Astrocyte (in vitro differentiated cells and primary cell): ENCODE measurements around the gene LIMK1. TPM values are rescaled to one million over a fixed set of nuclear protein-coding genes. Genes with fewer than 3 reads are reported as not detected.
"Not testable (repeated sequence)": the region's sequence is repeated elsewhere in the genome, so short reads cannot be mapped to it uniquely, and the experiment has no call there.

ENCODE experiments used
- DNase-seq: peaks from one replicate; pipeline ENCODE4 v3.0.0-alpha.2; 2010; ENCODE audit warnings: low read depth
- FAIRE-seq: peaks from 2 replicates; lab custom pipeline; 2011; peaks lifted over from hg19 to GRCh38; lab: Jason Lieb, UNC
- H2AFZ ChIP-seq: 2 replicates; pipeline ENCODE4 v1.6.0; 2012; ENCODE audit warnings: low read depth, low read length, inconsistent platforms
- H3K27ac ChIP-seq: 2 replicates; pipeline ENCODE4 v1.5.1; 2011; ENCODE audit warnings: low read depth, low read length, inconsistent platforms
- H3K27me3 ChIP-seq: 2 replicates; pipeline ENCODE4 v1.6.0; 2011; ENCODE audit warnings: low read length, inconsistent platforms; ENCODE audit not compliant: insufficient read depth
- H3K36me3 ChIP-seq: 2 replicates; pipeline ENCODE4 v1.5.1; 2011; ENCODE audit warnings: low read length, inconsistent platforms; ENCODE audit not compliant: insufficient read depth
- H3K4me1 ChIP-seq: 2 replicates; pipeline ENCODE4 v1.5.1; 2011; ENCODE audit warnings: low read length, inconsistent platforms; ENCODE audit not compliant: insufficient read depth
- H3K4me2 ChIP-seq: 2 replicates; pipeline ENCODE4 v1.6.0; 2012; ENCODE audit warnings: low read length, inconsistent platforms
- H3K4me3 ChIP-seq: 2 replicates; pipeline ENCODE4 v1.5.1; 2011; ENCODE audit warnings: low read depth, mild to moderate bottlenecking, low read length, inconsistent platforms; ENCODE audit not compliant: insufficient read depth
- H3K79me2 ChIP-seq: 2 replicates; pipeline ENCODE4 v1.6.0; 2012; ENCODE audit warnings: mild to moderate bottlenecking, low read length, inconsistent platforms; ENCODE audit not compliant: insufficient read depth
- H3K9ac ChIP-seq: 2 replicates; pipeline ENCODE4 v1.6.0; 2012; ENCODE audit warnings: mild to moderate bottlenecking, low read length, inconsistent platforms
- H3K9me3 ChIP-seq: 2 replicates; pipeline ENCODE4 v1.5.1; 2012; ENCODE audit warnings: low read depth, mild to moderate bottlenecking, low read length, inconsistent platforms; ENCODE audit not compliant: insufficient read depth
- H4K20me1 ChIP-seq: 2 replicates; pipeline ENCODE4 v1.6.0; 2012; ENCODE audit warnings: low read length, inconsistent platforms; ENCODE audit not compliant: insufficient read depth
- H3K27ac Mint-ChIP-seq: one replicate; pipeline ENCODE4 v1.8.0; 2021; ENCODE audit warnings: mild to moderate bottlenecking, mixed read lengths; ENCODE audit not compliant: unreplicated experiment
- H3K27me3 Mint-ChIP-seq: one replicate; pipeline ENCODE4 v1.8.0; 2021; ENCODE audit warnings: low read depth, mixed read lengths; ENCODE audit not compliant: unreplicated experiment
- H3K36me3 Mint-ChIP-seq: one replicate; pipeline ENCODE4 v1.8.0; 2021; ENCODE audit warnings: low read depth, mixed read lengths; ENCODE audit not compliant: unreplicated experiment
- H3K4me1 Mint-ChIP-seq: one replicate; pipeline ENCODE4 v1.8.0; 2021; ENCODE audit warnings: low read depth, mixed read lengths; ENCODE audit not compliant: unreplicated experiment
- H3K4me3 Mint-ChIP-seq: one replicate; pipeline ENCODE4 v1.8.0; 2021; ENCODE audit warnings: mild to moderate bottlenecking, moderate library complexity, mixed read lengths; ENCODE audit not compliant: unreplicated experiment
- H3K9me3 Mint-ChIP-seq: one replicate; pipeline ENCODE4 v1.8.0; 2021; ENCODE audit warnings: mild to moderate bottlenecking, mixed read lengths; ENCODE audit not compliant: unreplicated experiment
- CTCF ChIP-seq: IDR thresholded peaks from 2 replicates; pipeline ENCODE4 v1.5.1; 2011; ENCODE audit warnings: low read depth, mild to moderate bottlenecking, inconsistent platforms, low read length, moderate library complexity; ENCODE audit not compliant: insufficient read depth
- EZH2 ChIP-seq: IDR thresholded peaks from 2 replicates; pipeline ENCODE4 v1.6.1; 2012; ENCODE audit warnings: mild to moderate bottlenecking, low read length, inconsistent platforms; ENCODE audit not compliant: insufficient read depth
- total RNA-seq: library from RNA; stranded (reverse); gene quantifications from 2 replicates; pipeline ENCODE4 v1.2.1, GENCODE V29; 2021

Gene LIMK1
- total RNA-seq, 1 donor from 2014 or later = 67.8 TPM

- Mint-ChIP-seq H3K36me3 (no peaks in the 10 kb centered on the region), H3K27ac (no peak overlapping the region), H3K4me3 (no peak overlapping the region), H3K9me3 (no peaks in the 10 kb centered on the region), H3K27me3 (peaks cover 60% of the 10 kb centered on the region), H3K4me1 (peaks cover 3% of the 10 kb centered on the region)
- H3K36me3 ChIP-seq = no peaks in the 10 kb centered on the region
- DNase-seq (peak; percentile 50), FAIRE-seq (no peak)
- no peak overlapping the region for H3K27ac ChIP-seq
- peak overlapping the region; percentile 24 for H2AFZ ChIP-seq
- H3K4me3 ChIP-seq = no peak overlapping the region
- TF ChIP-seq EZH2 (no peak), CTCF (no peak)
- peaks cover 13% of the 10 kb centered on the region for H3K4me1 ChIP-seq
- no peaks in the 10 kb centered on the region for H3K27me3 ChIP-seq
- no peaks in the 10 kb centered on the region for H3K9me3 ChIP-seq
- H3K9ac ChIP-seq = no peak overlapping the region
- peak overlapping the region; percentile 66 for H3K4me2 ChIP-seq
- no peaks in the 10 kb centered on the region for H3K79me2 ChIP-seq
- H4K20me1 ChIP-seq = no peaks in the 10 kb centered on the region
These were observed 40.1 kb upstream of the LIMK1 start for GRCh38 chr7:74043523-74043951.

- H3K4me1 Mint-ChIP-seq = peaks cover 3% of the 10 kb centered on the region
- no peak for FAIRE-seq
- H2AFZ ChIP-seq = no peak overlapping the region
- H3K27me3 Mint-ChIP-seq = peaks cover 55% of the 10 kb centered on the region
- DNase-seq = no peak
- H3K9me3 ChIP-seq = no peaks in the 10 kb centered on the region
- peaks cover 13% of the 10 kb centered on the region for H3K4me1 ChIP-seq
- H3K27ac Mint-ChIP-seq = no peak overlapping the region
- no peak overlapping the region for H3K4me2 ChIP-seq
- no peak overlapping the region for H3K4me3 ChIP-seq
- H3K9me3 Mint-ChIP-seq = no peaks in the 10 kb centered on the region
- no peaks in the 10 kb centered on the region for H3K36me3 ChIP-seq
- no peaks in the 10 kb centered on the region for H3K27me3 ChIP-seq
- H3K9ac ChIP-seq = no peak overlapping the region
- no peaks in the 10 kb centered on the region for H4K20me1 ChIP-seq
- no peak for TF ChIP-seq EZH2
- no peak for TF ChIP-seq CTCF
- H3K36me3 Mint-ChIP-seq = no peaks in the 10 kb centered on the region
- no peaks in the 10 kb centered on the region for H3K79me2 ChIP-seq
- no peak overlapping the region for H3K27ac ChIP-seq
- H3K4me3 Mint-ChIP-seq = no peak overlapping the region
These were observed 38.9 kb upstream of the LIMK1 start for GRCh38 chr7:74044366-74045350.

GRCh38 chr7:74046581-74046980, 37.0 kb upstream of the LIMK1 start:
- not testable (repeated sequence) for H3K4me3 ChIP-seq, H3K9me3 ChIP-seq, H3K36me3 ChIP-seq, H3K4me3 Mint-ChIP-seq, H3K9me3 Mint-ChIP-seq, FAIRE-seq, H3K36me3 Mint-ChIP-seq, H3K4me2 ChIP-seq, H3K27me3 ChIP-seq, H2AFZ ChIP-seq, H3K79me2 ChIP-seq, H3K4me1 Mint-ChIP-seq, H3K9ac ChIP-seq, H3K27ac Mint-ChIP-seq, H4K20me1 ChIP-seq, H3K27ac ChIP-seq, DNase-seq
- peaks cover 41% of the 10 kb centered on the region for H3K27me3 Mint-ChIP-seq
- H3K4me1 ChIP-seq = peaks cover 13% of the 10 kb centered on the region
